Left ventricle myocardium inferior (tissue), 1 donor: Measurements from ENCODE around the gene OSM. TPM values are rescaled to one million over a fixed set of nuclear protein-coding genes. Genes with fewer than 3 reads are reported as not detected.

ENCODE experiments used
- DNase-seq: peaks from one replicate; pipeline ENCODE4 v3.0.0-alpha.2; 2020
- H3K27ac ChIP-seq: fragments of 200-600 bp; replicated peaks from 2 replicates; pipeline ENCODE4 v1.8.0; 2021
- H3K27me3 ChIP-seq: fragments of 200-600 bp; 2 replicates; pipeline ENCODE4 v1.8.0; 2021; ENCODE audit warnings: low read depth
- H3K36me3 ChIP-seq: fragments of 200-600 bp; 2 replicates; pipeline ENCODE4 v1.8.0; 2021
- H3K4me1 ChIP-seq: fragments of 200-600 bp; 2 replicates; pipeline ENCODE4 v1.8.0; 2021
- H3K4me3 ChIP-seq: fragments of 200-600 bp; 2 replicates; pipeline ENCODE4 v1.8.0; 2021; ENCODE audit warnings: mild to moderate bottlenecking, moderate library complexity
- H3K9me3 ChIP-seq: fragments of 200-600 bp; replicated peaks from 2 replicates; pipeline ENCODE4 v1.8.0; 2021
- intact Hi-C: fragments of 100-400 bp; cut with micrococcal nuclease; formaldehyde crosslinking; loops from one replicate; pipeline ENCODE4 v1.11.0; 2022
- total RNA-seq: library from RNA; stranded (reverse); fragmentation: NEBNext Ultra II Directional; extraction: Animal tissue kit (Norgen Biotek cat#: 25700); gene quantifications from one replicate; pipeline ENCODE4 v1.2.1, GENCODE V29; 2021
- TF ChIP-seq, protein P1 (sequence below): fragments of 200-600 bp; IDR thresholded peaks from 2 replicates; pipeline ENCODE4 v1.8.0; 2021; ENCODE audit warnings: antibody characterized with exemption, mild to moderate bottlenecking, borderline replicate concordance
- donor health status: DM: no; HTN: yes; CAD: no; lungs with severe emphysema.

Gene OSM
- total RNA-seq, 1 donor from 2014 or later: not detected

DNA sequence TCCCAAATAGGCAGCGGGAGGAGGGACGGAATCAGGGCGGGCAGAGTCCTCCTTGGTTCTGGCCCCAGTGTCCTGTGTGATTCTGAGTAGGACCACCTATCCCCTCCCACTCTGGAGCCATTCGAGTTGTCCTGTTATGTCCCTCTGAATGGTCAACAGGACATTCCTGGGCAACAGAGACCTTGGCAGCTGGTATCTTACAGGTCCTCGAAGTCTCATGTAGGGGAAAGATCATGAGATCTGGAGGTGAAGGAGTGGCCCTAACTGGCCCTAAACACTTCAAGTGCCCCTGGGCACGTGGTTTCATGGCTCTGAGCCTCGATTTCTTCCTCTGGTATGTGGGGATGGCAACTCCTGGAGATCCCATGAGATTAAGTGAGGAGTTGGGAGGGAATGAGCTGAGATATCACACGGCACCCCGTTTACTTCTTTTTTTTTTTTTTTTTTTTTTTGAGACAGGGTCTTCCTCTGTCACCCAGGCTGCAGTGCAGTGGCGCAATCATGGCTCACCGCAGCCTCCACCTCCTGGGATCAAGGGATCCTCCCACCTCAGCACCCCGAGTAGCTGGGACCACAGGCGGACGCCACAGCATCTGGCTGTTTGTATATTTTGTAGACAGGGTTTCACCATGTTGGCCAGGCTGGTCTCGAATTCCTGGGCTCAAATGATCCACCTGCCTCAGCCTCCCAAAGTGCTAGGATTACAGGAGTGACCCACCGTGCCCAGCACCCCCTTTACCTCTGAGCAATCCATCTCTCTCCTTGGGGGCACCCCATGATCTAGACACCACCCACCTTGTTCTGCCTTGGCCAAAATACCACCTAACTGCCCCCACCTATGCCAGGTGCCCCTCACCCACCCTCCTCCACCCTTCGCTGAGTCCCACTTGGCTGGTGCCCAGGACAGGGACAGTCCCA lies 26.9 kb downstream of the OSM start:
- H3K27ac ChIP-seq: no peak overlapping the region
- H3K4me3 ChIP-seq: no peak overlapping the region
- peaks cover 93% of the 10 kb centered on the region for H3K27me3 ChIP-seq
- TF ChIP-seq, protein P1, sequence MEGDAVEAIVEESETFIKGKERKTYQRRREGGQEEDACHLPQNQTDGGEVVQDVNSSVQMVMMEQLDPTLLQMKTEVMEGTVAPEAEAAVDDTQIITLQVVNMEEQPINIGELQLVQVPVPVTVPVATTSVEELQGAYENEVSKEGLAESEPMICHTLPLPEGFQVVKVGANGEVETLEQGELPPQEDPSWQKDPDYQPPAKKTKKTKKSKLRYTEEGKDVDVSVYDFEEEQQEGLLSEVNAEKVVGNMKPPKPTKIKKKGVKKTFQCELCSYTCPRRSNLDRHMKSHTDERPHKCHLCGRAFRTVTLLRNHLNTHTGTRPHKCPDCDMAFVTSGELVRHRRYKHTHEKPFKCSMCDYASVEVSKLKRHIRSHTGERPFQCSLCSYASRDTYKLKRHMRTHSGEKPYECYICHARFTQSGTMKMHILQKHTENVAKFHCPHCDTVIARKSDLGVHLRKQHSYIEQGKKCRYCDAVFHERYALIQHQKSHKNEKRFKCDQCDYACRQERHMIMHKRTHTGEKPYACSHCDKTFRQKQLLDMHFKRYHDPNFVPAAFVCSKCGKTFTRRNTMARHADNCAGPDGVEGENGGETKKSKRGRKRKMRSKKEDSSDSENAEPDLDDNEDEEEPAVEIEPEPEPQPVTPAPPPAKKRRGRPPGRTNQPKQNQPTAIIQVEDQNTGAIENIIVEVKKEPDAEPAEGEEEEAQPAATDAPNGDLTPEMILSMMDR: no peak
- DNase-seq: no peak
- H3K4me1 ChIP-seq: no peaks in the 10 kb centered on the region
- intact Hi-C loops: no loop called here
- no peaks in the 10 kb centered on the region for H3K9me3 ChIP-seq
- H3K36me3 ChIP-seq: no peaks in the 10 kb centered on the region

DNA sequence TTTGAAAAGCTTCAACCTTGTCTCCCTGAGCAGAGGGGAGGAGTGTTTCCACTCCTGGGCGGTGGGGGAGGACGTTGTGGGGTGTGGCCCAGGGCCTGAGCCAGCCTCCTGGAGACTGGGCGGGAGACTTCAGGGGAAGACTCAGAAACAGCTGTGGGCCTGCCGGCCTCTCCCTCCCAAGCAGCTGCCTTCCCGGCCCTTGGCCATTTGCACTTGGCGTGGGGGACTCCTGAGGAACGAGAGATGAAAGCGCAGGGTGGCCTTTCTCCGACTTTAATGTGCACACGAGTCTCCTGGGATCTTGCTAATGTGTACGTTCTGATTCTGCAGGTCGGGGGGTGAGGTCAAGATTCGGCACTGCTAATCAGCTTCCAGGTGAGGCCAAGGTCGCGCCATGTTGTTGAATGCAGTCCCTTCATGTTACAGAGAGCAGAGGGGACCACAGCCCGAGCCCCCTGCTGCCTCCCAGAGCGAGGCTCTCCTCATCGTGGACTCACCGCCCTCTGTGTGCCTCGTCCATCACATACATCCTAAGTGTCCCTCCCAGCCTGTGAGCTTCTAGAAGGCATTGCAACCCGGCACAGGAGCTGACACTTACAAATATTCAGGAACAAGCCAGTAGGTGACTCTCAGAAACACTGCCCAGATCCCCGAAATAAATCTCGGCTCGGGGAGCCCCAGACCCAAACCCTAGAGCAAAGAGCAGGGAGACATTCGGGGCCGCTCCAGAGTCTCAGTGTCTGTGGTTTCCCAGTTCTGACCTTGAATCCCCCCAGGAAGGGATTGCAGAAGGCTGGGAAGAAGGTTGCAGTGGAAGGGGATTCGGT lies 27.8 kb downstream of the OSM start:
- Histone ChIP-seq H3K9me3 (no peaks in the 10 kb centered on the region), H3K4me1 (no peaks in the 10 kb centered on the region), H3K27me3 (peaks cover 93% of the 10 kb centered on the region), H3K27ac (no peak overlapping the region), H3K4me3 (no peak overlapping the region), H3K36me3 (no peaks in the 10 kb centered on the region)
- intact Hi-C loops: no loop called here
- peak; percentile 60 for DNase-seq
- TF ChIP-seq, protein P1: no peak

DNA sequence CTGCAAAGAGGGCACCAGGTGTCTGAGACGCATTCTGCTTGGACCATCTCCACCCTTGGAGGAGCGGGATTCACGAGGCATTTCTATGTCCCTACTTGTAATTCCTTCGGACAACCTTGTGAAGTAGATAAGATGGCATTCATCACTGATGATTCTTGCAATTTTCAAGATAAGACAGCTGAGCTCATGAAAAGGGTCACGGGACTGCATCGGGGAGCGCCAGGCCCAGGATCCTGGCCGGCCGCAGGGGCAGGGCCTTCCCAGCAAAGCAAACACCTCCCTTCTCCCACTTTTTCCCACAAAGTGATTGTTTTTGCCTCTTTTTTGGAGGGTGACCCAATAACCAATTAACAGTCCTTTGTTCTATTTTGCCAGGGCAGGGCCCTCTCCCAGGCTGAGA lies 28.5 kb downstream of the OSM start:
- no peaks in the 10 kb centered on the region for H3K4me1 ChIP-seq
- H3K4me3 ChIP-seq: no peak overlapping the region
- H3K27me3 ChIP-seq: peaks cover 93% of the 10 kb centered on the region
- no peaks in the 10 kb centered on the region for H3K9me3 ChIP-seq
- intact Hi-C loops: no loop called here
- no peaks in the 10 kb centered on the region for H3K36me3 ChIP-seq
- TF ChIP-seq, protein P1: no peak
- DNase-seq: no peak
- H3K27ac ChIP-seq: no peak overlapping the region

DNA sequence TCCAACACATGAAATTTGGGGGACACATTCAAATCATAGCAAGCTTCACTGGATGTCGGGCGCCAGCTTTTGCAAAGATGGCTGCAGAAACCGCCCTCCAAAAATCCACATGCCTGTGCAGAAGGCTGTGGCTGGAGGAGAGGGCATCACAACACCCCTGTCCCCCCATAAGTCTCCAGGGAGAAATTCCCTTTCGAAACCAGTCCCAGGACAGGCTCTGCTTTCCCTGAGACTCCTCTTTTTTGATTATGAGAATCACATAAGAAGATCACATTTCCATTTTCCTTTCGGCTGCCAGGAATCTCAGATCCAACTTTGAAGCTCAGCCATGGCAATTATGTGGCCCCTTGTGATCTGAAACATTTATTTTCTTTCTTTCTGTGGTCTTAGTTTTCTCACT lies 29.8 kb downstream of the OSM start:
- H3K4me1 ChIP-seq: no peaks in the 10 kb centered on the region
- H3K9me3 ChIP-seq: no peaks in the 10 kb centered on the region
- DNase-seq: no peak
- TF ChIP-seq, protein P1: no peak
- peaks cover 93% of the 10 kb centered on the region for H3K27me3 ChIP-seq
- intact Hi-C loops: no loop called here
- H3K4me3 ChIP-seq: no peak overlapping the region
- H3K36me3 ChIP-seq: no peaks in the 10 kb centered on the region
- no peak overlapping the region for H3K27ac ChIP-seq

DNA sequence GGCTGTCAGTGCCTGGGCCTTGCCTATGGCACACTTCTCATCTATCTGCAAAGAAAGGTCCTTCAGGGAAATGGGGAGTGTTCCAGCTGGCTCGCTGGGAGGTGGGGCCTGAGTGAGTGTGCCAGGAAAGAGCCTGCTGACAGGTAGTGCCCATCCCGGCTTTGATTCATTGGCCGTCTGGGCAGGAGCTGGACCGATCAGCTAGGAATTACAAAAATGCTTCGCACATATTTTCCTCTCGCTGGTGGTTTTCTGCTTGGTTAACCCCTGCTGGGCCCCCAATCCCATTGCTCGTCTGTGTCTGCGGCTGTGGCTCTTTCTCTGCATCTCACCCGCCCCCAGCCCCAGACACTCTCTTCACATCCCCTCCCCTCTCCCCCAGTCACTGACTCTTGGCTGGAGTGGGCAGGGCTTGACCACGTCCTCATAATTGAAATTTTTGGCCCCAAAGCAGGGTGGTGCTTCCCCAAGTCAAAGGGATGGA lies 30.9 kb downstream of the OSM start:
- TF ChIP-seq, protein P1: no peak
- Histone ChIP-seq H3K4me3 (no peak overlapping the region), H3K27me3 (peaks cover 94% of the 10 kb centered on the region), H3K36me3 (no peaks in the 10 kb centered on the region), H3K9me3 (no peaks in the 10 kb centered on the region), H3K4me1 (no peaks in the 10 kb centered on the region), H3K27ac (no peak overlapping the region)
- intact Hi-C loops: no loop called here
- no peak for DNase-seq
